Measurements from ENCODE around the gene SH2D3A.
"Not testable (repeated sequence)": the region's sequence is repeated elsewhere in the genome, so short reads cannot be mapped to it uniquely, and the experiment has no call there.

- TF ChIP-seq EZH2 (IDR thresholded peaks at IDR 0.05; ENCODE audit: borderline replicate concordance, low read length): not testable (repeated sequence)
- TF ChIP-seq, protein P1, sequence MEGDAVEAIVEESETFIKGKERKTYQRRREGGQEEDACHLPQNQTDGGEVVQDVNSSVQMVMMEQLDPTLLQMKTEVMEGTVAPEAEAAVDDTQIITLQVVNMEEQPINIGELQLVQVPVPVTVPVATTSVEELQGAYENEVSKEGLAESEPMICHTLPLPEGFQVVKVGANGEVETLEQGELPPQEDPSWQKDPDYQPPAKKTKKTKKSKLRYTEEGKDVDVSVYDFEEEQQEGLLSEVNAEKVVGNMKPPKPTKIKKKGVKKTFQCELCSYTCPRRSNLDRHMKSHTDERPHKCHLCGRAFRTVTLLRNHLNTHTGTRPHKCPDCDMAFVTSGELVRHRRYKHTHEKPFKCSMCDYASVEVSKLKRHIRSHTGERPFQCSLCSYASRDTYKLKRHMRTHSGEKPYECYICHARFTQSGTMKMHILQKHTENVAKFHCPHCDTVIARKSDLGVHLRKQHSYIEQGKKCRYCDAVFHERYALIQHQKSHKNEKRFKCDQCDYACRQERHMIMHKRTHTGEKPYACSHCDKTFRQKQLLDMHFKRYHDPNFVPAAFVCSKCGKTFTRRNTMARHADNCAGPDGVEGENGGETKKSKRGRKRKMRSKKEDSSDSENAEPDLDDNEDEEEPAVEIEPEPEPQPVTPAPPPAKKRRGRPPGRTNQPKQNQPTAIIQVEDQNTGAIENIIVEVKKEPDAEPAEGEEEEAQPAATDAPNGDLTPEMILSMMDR (IDR thresholded peaks at IDR 0.05; ENCODE audit: low read length): not testable (repeated sequence)
Measured at GRCh38 chr19:6771648-6772027, 4.4 kb upstream of the SH2D3A start.
